Hematopoietic multipotent progenitor cell treated with erythropoietin and hydrocortisone succinate and interleukin-3 and kit ligand, for 4 days (in vitro differentiated cells): ENCODE results near the gene PLEKHM1.
A peak's percentile ranks its signal among the peaks of the same experiment; 100 is the strongest.

Source experiments
- DNase-seq: peaks from one replicate; pipeline ENCODE4 v3.0.0-alpha.2; 2015

PLEKHM1 gene

DNA sequence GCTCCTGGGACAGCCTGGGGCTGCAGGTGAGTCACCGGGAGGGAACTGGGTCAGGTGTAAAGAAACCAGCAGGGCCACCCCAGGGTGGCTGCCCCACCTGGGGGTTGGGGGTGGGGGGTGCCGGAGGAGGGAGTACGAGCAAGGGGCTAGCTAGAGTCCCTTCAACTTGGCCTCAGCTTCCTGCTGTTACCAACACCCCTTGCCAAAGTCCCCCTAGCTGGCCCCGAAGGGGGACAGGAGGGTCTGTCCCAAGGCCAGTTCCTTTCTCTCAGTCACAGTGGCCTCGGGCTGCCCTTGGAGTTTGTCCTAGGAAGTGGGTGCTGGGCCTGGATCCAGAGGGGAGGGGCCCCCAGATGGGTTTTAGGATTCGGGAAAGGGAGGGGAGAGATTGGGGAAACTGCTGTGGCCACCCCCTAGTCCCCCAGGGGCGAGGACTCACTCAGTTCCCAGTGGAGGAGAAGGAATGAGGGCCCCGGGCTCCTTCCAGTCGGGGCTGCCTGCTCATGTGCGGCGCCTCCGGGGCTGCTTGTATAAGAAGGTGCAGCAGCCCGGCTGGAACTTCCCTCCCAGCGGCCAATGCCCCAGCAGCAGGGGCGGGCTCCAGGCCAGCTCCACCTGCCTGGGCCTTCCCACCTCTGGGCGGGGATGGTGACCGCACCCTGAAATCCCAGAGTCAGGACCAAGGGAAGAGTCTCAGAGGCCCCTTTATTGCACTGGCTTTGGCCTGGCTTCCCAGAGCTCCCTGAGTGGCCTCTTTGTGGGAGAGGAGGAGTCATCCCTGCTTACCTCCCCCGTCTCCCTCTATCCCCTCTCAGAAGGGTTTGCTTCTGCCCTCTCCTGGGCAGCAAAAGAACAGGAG is 65.2 kb downstream of the PLEKHM1 start:
- peak; percentile 79 for DNase-seq

DNA sequence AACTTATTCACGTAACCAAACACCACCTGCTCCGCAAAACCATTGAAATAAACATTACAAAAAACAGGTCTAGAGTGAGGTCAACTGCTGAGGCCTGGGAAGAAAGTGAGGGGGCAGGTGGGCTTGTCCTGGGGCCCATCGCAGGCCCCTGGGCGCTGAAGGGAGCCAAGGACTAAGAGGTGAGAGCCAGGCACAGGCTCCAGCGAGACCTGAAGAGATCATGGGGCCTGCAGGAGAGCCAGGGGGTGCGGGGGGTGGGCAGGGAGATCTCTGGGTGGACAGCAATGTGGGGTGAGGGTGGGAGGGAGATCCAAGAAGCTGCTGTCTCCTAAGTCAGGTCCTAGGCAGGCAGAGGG is 65.8 kb downstream of the PLEKHM1 start:
- DNase-seq, result no peak

DNA sequence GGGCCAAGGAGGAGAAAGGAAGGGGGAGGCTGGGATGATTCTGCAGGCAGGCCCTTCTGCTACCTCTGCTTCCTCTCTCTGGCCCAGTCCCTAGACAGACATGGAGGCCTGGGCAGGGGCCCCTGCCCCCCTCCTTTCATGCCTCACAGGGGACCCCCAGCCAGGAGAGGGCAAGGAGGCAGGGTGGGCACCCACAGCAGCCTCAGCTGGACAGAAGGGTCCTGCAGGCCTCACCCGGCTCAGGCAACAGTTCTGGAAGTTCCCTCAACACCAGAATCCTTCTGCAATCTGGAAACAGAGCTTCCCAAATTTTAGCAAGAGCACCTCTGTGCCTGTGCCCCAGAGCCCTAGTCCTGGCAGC is 66.6 kb downstream of the PLEKHM1 start:
- no peak for DNase-seq

DNA sequence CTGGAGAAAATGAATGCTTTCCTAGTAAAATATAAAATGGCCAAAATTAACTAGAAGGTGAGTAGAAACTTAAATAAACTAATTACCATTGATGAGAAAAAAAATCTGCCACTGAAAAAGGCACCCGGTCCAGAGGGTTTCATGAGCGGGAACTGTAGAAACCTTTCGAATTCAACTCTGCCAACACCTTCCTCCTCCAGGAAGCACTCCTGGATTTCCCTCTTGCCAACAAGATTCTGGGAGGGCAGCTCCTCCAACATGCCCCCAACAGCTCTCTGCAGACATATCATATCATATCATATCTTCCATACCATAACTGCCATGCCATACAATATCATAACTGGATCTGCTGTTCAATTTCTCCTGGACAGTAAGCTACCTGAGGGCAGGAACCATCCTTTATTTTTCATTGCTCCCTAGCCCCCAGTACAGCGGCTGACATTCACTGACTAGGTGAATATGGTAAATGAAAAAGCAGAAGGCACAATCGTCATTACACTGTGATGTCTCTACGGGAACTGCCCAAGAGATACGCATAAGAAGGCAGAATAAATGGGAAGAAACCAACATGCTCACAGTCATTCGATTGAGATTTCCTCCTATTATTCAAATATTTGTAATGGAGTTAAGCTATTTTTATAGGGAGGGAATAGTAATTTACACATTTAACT is 67.1 kb downstream of the PLEKHM1 start:
- DNase-seq, result no peak

DNA sequence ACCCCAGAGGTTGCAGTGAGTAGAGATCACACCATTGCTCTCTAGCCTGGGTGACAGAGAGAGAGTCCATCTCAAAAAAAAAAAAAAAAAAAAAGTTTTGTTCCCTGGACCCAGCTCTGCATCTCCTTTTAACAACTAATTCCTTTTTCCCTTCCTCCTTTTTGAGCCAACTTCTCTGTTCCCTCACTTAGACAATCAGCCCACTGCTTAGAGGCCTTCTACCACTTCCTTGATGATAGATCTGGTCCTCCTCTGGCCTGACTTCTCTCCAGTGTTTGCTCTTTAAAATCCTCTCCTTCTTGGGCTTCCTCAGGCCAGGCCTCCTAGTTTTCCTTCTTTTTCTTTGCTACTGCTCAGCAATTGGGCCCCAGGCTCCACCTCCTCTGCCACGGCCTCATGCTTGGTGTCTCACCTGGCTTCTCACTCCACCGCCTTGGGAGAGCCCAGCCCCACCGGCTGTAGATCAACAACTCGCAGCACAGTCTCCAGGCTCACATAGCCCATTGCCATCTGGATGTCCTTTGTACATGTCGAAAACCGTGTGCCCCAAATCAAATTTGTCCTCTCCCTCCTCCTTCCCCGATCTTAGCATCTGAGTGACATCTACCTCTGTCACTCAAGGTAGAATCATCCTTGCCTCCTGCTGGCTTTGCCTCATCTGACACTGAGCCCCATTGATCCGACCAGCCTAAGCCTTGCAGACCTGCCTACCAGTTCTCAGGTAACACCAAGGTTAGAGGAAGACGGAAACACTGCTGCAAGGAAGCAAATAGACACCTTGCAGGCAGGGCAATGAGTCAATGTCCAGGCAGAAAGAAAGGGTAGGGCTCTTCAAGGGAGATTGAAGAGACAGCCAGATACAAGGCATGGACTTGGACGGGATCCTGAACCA is 75.3 kb downstream of the PLEKHM1 start:
- DNase-seq, result peak; percentile 43

DNA sequence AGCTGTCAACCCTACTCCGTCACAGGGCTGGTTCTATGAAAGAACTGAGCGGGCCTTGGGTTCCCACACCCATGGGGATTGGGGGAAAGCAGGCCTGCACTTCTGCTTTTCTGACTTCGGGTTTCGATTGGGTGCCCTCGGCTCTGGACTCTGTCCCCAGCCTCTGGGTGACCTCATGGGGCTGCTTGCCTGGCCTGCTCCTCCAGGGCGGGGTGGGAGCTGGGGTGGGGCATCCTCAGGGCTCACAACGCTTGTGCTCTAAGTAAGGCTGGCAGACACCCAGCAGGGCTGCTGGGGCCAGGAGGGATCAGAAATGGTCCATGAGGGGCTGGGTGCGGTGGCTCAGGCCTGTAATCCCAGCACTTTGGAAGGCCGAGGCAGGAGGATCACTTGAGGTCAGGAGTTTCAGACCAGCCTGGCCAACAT is 77.0 kb downstream of the PLEKHM1 start:
- DNase-seq, result peak; percentile 62

DNA sequence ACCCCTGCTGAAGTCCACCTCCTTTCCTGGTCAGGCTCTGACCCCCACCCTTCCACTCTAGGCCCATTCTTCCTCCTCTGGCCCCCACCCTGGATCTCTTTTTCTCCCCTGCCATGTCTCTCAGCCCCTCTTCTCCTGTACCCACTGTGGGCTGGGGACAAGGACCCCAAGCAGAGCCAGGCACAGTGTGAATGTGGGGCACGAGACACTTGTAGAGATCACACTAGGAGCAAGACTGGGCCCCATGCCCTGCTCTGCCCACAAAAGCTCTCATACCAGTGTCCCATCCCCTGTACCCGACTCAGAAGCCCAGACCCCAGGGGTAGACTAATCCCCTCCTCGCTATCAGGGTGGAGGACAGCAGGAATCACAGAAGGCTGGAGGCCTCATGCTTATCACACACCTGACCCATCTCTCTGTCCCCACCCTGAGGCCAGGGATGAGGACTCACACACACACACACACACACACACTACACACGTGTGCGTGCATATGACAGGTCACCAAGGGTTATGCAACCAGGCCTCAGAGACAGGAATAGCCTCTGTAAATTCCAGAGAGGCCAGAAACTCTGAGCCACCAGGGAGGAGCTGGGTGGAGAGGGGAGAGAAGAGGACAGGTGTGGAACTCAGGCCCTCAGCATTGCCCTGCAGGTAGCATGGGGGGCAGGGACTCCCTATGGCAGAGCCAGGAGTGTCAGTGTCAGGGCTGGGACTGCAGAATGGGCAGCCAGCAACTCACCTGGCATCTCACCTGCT is 79.0 kb downstream of the PLEKHM1 start:
- DNase-seq, result no peak

DNA sequence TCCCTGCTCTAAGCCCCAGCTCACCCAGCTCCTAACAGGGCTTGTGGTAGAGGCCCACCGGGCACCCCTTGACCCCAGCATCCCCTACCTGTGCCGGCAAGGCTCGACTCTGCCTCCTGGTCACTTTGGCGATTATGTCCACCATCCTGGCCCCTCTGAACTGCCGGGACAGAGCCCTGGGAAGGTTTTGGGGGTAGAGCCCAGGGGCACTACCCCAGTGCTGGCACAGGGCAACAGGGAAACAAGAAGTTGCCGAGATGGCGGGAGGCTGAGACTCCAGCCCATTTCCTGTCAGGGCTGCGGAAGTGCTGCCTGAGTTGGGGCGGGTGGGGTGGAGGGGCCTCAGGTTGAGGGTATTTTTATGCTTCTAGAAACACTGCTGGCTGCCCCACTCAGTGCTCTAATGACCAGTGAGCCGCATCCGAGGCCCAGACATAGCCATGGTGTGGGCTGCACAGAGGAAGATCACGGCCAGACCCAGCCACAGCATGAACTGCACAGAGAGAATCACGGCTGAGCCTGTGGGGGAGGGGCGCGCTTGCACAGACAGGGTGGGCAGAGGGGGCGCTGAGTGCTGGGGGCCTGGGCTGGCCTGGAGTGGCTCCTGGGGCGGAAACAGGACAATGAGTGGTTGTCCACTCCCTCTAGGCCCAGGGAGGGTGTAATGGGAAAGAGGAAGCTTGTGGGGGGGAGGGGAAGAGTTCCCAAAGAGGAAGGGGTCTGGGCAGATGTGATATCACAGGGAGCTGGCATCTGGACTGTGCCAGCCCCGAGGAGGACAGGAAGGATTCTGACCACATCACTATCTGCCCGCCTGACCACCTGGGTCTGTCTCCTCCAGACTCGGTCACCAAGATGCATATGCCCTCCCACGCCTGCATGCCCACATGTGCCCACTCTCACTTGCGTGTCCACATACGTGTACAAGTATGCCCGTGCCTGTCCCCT is 80.1 kb downstream of the PLEKHM1 start:
- DNase-seq, result peak; percentile 82

DNA sequence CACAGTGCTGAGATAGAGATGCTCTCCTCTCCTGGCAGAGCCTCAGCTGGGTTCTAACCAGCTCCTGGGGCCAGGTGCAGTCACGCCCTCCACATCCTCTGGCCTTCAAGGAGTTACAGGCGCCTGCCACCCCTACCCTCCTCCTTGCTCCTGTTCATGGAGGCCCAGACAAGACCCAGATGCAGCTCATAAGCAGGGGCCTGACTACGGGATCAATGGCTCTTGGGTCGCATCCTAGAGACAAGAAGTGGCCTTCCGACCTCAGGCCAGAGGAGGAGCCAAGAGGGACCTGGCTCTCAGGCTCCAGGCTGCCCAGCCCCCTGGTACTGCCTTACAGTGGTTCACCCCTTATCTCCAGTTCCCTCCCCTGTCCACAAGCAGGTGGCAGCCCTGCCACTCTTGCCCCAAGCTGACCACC is 80.9 kb downstream of the PLEKHM1 start:
- peak; percentile 49 for DNase-seq

DNA sequence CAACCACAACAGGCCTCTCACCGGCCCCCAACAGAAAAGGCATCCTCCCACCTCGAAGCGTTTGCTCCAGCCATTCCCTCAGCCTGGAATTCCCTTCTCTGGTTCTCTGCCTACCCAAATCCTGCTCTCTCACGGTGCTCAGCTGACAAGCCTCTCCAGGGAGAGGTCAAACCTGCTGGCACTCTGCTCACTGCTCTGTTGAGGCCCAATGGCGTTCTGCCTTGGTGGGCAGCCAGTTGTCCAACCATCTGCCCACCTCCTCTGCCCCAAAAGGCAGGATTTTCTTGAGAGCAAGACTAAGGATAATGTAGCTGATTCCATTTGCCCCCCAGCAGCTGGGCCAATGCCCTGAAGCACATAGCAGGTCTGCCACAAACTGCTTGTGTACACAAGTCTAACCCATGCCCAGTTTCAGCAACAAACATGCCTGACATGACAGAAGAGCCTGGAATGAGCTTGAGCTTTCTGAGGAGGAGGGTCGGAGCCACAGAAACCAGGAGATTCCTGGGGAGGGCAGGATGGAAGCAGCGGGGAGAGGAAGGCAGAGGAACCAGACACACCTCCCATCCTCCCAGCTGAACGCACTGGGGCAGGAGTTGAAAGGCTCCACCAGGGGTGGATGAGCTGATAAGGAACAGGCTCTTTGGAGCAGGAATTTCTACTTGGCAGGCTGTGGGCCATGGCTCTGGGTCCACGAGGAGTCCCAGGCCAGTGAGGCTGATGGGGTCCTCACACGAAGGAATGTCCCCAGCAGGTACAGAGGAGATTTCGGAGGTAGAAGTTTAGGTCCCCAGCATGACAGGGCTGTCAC is 81.7 kb downstream of the PLEKHM1 start:
- no peak for DNase-seq

DNA sequence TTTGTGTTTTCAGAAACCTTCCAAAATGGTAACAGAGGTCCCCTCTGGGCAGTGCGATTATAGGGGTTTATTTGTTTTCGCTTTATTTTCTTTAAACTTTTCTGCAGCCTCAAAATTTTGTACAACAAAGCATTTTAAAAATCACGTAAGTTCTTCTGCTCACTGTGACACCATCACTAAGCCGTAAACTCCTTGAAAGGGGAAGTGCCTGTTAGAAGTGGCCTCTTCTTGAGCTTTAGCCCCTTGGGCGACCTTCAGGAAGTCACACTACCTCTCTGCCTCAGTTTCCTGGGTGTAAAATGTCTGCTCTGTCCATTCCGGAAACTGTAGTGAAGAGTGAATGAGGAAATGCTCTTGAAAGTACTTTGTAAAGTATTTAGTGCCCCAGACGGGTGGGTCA is 84.4 kb downstream of the PLEKHM1 start:
- peak; percentile 32 for DNase-seq

DNA sequence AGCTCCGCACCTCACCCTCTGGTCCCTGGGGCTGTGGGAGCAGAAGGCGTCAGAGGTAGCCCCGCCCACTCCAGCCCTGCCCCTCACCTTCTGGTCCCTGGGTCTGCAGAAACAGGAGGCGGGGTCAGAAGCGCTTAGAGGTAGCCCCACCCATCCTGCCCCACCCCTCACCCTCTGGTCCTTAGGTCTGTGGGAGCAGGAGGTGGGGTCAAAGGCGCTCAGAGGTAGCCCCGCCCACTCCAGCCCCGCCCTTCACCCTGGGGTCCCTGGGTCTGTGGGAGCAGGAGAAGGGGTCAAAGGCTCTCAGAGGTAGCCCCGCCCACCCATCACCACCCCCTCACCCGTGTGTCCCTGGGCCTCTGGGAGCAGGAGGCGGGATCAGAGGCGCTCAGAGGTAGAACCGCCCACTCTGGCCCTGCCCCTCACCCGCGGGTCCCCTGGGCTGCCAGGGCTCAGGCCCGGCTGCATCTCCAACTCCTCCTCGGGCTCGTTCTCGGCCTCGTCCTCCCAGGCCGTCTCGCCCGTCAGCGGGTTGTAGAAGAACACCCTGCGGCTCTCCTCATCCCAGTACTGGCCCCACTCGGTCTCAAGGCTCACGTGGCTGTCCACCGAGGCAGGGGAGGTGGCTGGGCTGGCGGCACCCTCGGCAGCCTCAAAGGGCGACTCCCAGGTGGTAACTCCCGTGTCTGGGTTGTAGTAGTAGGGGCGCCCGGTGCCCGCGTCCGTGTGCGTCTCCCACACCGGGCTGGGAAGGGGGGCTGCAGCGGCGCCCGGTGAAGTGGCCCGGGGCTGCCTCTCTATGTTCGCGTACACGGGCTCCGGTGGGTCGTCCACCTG is 85.1 kb downstream of the PLEKHM1 start:
- peak; percentile 61 for DNase-seq

DNA sequence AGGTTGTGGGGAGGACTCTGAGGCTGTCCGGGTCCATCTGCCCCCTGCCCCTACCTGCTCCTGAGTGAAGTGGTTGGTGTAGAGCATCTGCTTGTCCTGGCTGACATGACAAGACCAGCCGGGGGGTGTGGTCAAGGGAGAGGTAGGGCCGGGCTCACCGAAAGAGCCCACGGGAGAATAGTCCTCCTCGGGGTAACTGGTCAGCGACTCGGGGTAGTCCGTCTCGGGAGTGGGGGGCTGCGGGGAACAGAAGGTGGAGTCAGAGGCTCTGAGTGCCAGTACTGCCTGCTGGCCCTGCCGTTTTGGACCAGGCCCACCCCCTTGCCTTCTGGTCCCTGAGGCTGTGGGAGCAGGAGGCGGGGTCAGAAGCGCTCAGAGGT is 85.7 kb downstream of the PLEKHM1 start:
- no peak for DNase-seq

DNA sequence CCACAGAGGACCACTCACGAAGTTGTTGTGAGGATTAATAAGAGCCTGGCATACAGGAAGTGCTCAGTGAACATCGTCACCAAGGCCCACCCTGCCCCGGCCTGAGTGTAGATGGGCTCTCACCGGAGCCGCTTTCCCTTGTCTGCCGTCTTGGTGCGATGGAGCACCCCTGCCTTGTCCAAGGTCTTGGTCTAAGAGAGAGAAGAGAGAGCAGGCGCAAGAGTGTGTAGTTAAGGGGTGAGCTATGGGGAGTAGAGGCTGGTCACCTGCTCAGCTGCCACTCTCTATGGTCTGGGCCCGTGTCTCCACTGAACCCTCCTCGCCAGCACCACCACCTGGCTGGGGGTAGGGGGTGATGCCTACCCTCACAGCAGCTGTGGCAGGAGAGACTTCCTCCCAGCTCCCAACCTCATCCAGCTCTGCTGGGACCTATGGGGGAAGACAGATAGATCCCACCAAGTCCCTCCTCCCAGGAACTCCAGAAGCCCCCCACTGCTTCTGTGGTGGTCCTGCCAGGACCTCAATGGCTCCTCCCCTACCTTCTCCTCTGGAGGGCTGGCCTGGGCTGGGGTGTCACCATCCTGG is 86.5 kb downstream of the PLEKHM1 start:
- no peak for DNase-seq

DNA sequence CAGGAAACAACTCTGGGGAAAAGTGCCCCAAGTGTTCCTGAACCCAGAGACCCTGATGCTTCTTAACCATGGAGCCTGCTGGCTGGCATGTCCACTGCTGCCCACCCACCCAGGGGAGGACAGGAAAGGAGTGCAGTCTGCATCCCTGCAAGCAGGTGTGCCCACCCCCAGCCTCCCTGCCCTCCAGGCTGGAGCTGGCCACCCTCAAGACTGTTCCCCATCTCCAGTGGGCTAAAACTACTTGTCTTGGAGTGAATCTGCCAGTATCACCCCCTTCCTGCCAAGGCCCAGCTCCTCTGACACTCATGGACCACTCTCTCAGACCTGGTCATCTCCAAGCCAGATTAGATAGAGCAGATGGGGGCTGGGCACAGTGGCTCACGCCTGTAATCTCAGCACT is 87.6 kb downstream of the PLEKHM1 start:
- DNase-seq, result no peak

DNA sequence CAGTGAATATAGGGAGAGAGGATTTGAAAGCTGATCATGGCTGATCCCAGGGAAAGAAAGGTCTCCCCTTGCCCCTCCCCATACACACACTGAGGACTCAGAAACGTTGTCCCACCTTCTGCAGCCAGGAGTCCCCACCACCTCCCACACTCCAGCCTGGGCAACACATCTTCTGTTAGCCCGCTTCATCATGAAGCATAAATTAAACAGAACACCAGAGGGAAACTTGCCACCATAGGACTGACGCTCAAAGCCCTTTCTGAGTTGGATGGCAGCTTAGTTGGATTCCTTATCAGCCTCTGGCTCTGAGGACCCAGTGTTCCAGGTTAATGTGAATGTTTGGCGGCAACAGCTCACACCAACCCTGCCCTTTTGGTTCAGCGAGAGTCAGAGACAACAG is 91.7 kb downstream of the PLEKHM1 start:
- DNase-seq, result no peak

DNA sequence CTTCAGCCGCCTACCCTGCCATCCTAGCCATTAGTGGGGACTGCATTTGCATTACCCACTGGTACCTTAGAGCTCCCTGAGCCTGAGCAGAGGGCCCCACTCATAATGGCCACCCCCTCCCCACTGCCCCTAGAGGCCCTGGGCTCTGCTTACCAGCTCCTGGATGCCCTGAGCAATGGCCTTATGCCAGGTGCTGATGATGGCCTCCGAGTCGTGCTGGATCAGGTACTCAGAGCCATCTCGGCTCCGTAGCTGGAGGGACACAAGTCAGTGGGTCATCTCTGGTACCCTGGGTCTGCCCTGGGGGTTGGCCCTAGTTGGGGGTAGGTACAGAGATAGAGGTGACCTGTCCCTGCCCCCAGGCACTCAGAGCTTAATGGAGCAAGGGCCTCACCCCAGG is 92.7 kb downstream of the PLEKHM1 start:
- DNase-seq, result no peak

DNA sequence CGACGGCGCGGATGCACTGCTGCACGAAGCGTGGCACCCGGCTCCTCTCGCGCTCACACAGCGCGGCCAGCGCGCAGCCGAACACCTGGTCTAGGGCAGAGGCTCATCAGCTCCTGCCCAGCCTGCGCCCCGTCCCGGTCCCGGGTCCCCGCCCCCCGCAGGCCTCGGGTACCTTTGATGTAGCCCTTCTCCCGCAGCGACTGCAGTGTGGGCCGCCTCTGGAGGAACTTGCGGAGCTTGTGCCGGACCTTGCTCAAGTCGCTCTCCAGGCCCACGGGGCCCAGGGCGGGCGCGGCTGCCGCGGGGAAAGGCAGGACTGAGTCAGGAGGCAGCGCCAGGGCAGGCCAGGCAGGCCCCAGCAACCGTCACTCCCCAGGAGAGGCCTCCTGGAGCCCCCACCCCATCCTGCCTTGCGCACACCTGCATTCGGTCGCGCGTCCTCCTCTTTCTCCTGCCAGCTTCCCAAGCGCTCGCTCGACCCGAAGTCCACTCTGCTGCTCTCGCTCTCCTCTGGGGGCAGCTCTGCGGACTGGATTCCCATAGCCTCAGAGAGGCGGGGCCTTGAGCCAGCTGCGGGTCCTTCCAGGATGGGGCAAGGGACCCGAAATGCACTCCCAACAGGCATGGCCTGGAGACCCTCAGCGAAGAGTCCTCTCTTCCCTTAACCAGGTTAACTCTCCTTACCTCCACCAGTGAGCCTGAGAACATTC is 93.9 kb downstream of the PLEKHM1 start:
- no peak for DNase-seq
